Suppressor macrophage (primary cell): ENCODE results near the gene RAPGEF1.

Experiments used
- DNase-seq, 4 experiments: peaks; one replicate each; pipeline ENCODE4 v3.0.0-alpha.2; 2020 to 2022

The RAPGEF1 gene

GRCh38 chr9:131583836-131584555 lies 155.9 kb downstream of the RAPGEF1 start:
- no peak for DNase-seq

- no peak for DNase-seq
These were observed 156.6 kb downstream of the RAPGEF1 start for GRCh38 chr9:131583337-131583645.

- no peak for DNase-seq
These were observed 157.2 kb downstream of the RAPGEF1 start for GRCh38 chr9:131582466-131583336.

- DNase-seq, result no peak
These were observed 157.8 kb downstream of the RAPGEF1 start for GRCh38 chr9:131582056-131582455.

GRCh38 chr9:131580358-131580757 lies 159.5 kb downstream of the RAPGEF1 start:
- no peak for DNase-seq

GRCh38 chr9:131579789-131580211 lies 160.1 kb downstream of the RAPGEF1 start:
- DNase-seq, result no peak

GRCh38 chr9:131578731-131579504 lies 161.0 kb downstream of the RAPGEF1 start:
- DNase-seq, result peak in 3 of 4 experiments; percentile 42 to 67 (median 50)

- DNase-seq, result no peak
These were observed 161.9 kb downstream of the RAPGEF1 start for GRCh38 chr9:131578021-131578420.

- DNase-seq, result no peak
These were observed 162.6 kb downstream of the RAPGEF1 start for GRCh38 chr9:131577005-131578000.

- DNase-seq, result no peak
These were observed 163.7 kb downstream of the RAPGEF1 start for GRCh38 chr9:131575946-131576853.

GRCh38 chr9:131574730-131575640 lies 164.9 kb downstream of the RAPGEF1 start:
- no peak for DNase-seq

- no peak for DNase-seq
These were observed 172.0 kb downstream of the RAPGEF1 start for GRCh38 chr9:131567910-131568309.

GRCh38 chr9:131566158-131566557 lies 173.7 kb downstream of the RAPGEF1 start:
- DNase-seq, result no peak

GRCh38 chr9:131565369-131565768 lies 174.5 kb downstream of the RAPGEF1 start:
- no peak for DNase-seq

- DNase-seq, result no peak
These were observed 177.6 kb downstream of the RAPGEF1 start for GRCh38 chr9:131562032-131562959.

GRCh38 chr9:131559421-131560000 lies 180.4 kb downstream of the RAPGEF1 start:
- peak; percentile 59 to 81 (median 73) for DNase-seq

GRCh38 chr9:131557855-131558548 lies 181.9 kb downstream of the RAPGEF1 start:
- DNase-seq, result no peak
